ENCODE results near the gene PRMT5.

Gene PRMT5

GRCh38 chr14:22883173-22883976 lies 45.8 kb downstream of the PRMT5 start, which contains the start of gene REM2:
REM2 (plus strand) TSS chr14:22883222; CDS start chr14:22883288, 66 bp downstream.
- H3K9me3 ChIP-seq (ENCODE audit: control insufficient read depth in 1 of 2, low read length in 2 of 2), result no peaks in the 10 kb centered on the region
- no peak within 1 kb of the TSS for H3K4me3 ChIP-seq (ENCODE audit: low read depth in 1 of 2, low read length in 2 of 2)
- peaks cover 0 to 19% of the 10 kb centered on the region in 2 donors for H3K4me1 ChIP-seq (ENCODE audit: control insufficient read depth in 1 of 2, insufficient read depth in 2 of 2, low read length in 2 of 2)
- peaks cover 12 to 16% of the 10 kb centered on the region in 2 donors for H3K36me3 ChIP-seq (ENCODE audit: control insufficient read depth in 1 of 2, insufficient read depth in 2 of 2, low read length in 2 of 2)
- H3K27ac ChIP-seq (ENCODE audit: low read length), result no peak within 1 kb of the TSS
- H3K27me3 ChIP-seq (ENCODE audit: low read depth, low read length), result no peaks in the 10 kb centered on the region

DNA sequence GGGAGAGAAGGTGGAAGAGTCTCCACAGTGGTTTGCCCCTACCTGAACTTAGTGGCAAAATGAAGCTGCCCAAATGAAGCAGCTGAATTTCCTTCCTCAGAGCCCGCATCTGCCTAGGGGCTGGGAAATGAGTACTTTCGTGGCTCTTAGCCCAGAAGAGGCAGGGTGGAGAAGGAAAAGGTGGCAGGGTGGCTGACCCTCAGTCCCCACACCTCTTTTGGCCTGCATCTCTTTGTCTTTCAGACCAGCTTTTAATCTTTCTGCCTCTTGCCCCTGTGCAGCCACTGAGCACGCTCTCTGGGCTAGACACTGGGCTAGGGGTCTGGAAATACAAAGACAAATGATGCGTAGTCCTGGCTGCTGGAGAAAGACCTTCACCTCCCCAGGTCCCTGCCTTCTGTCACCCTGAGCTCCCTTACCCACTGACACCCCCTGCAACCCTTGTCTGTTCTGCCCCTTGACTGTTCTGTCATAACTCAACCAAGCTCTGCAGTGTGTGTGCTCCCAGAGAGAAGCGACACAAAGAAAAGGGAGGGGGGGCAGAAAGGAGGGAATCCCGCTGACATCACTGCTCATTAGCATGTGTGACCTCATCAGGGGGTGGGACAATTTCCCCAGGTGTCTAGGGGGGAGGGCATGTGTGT lies 46.5 kb downstream of the PRMT5 start:
- H3K27ac ChIP-seq (ENCODE audit: low read length), result no peak overlapping the region
- H3K4me1 ChIP-seq (ENCODE audit: control insufficient read depth in 1 of 2, insufficient read depth in 2 of 2, low read length in 2 of 2), result peaks cover 0 to 16% of the 10 kb centered on the region in 2 donors
- H3K4me3 ChIP-seq (ENCODE audit: low read depth in 1 of 2, low read length in 2 of 2), result no peak overlapping the region
- H3K9me3 ChIP-seq (ENCODE audit: control insufficient read depth in 1 of 2, low read length in 2 of 2), result no peaks in the 10 kb centered on the region
- peaks cover 19 to 23% of the 10 kb centered on the region in 2 donors for H3K36me3 ChIP-seq (ENCODE audit: control insufficient read depth in 1 of 2, insufficient read depth in 2 of 2, low read length in 2 of 2)
- H3K27me3 ChIP-seq (ENCODE audit: low read depth, low read length), result no peaks in the 10 kb centered on the region

- H3K4me1 ChIP-seq (ENCODE audit: control insufficient read depth in 1 of 2, insufficient read depth in 2 of 2, low read length in 2 of 2), result peaks cover 0 to 10% of the 10 kb centered on the region in 2 donors
- H3K27me3 ChIP-seq (ENCODE audit: low read depth, low read length), result no peaks in the 10 kb centered on the region
- H3K4me3 ChIP-seq (ENCODE audit: low read depth in 1 of 2, low read length in 2 of 2), result no peak overlapping the region
- H3K27ac ChIP-seq (ENCODE audit: low read length), result no peak overlapping the region
- peaks cover 24 to 29% of the 10 kb centered on the region in 2 donors for H3K36me3 ChIP-seq (ENCODE audit: control insufficient read depth in 1 of 2, insufficient read depth in 2 of 2, low read length in 2 of 2)
- H3K9me3 ChIP-seq (ENCODE audit: control insufficient read depth in 1 of 2, low read length in 2 of 2), result no peaks in the 10 kb centered on the region
These were observed 47.1 kb downstream of the PRMT5 start for GRCh38 chr14:22882064-22882463.

GRCh38 chr14:22878271-22879246 lies 50.6 kb downstream of the PRMT5 start:
- peaks cover 54 to 61% of the 10 kb centered on the region in 2 donors for H3K36me3 ChIP-seq (ENCODE audit: control insufficient read depth in 1 of 2, insufficient read depth in 2 of 2, low read length in 2 of 2)
- H3K27ac ChIP-seq (ENCODE audit: low read length), result no peak overlapping the region
- no peak overlapping the region for H3K4me3 ChIP-seq (ENCODE audit: low read depth in 1 of 2, low read length in 2 of 2)
- H3K4me1 ChIP-seq (ENCODE audit: control insufficient read depth in 1 of 2, insufficient read depth in 2 of 2, low read length in 2 of 2), result peaks cover 0 to 26% of the 10 kb centered on the region in 2 donors
- no peaks in the 10 kb centered on the region for H3K27me3 ChIP-seq (ENCODE audit: low read depth, low read length)
- no peaks in the 10 kb centered on the region for H3K9me3 ChIP-seq (ENCODE audit: control insufficient read depth in 1 of 2, low read length in 2 of 2)

- Histone ChIP-seq H3K36me3 (ENCODE audit: control insufficient read depth in 1 of 2, insufficient read depth in 2 of 2, low read length in 2 of 2) (peaks cover 54 to 67% of the 10 kb centered on the region in 2 donors), H3K4me1 (ENCODE audit: control insufficient read depth in 1 of 2, insufficient read depth in 2 of 2, low read length in 2 of 2) (peaks cover 7 to 28% of the 10 kb centered on the region in 2 donors)
These were observed 52.1 kb downstream of the PRMT5 start for GRCh38 chr14:22877000-22877501.

DNA sequence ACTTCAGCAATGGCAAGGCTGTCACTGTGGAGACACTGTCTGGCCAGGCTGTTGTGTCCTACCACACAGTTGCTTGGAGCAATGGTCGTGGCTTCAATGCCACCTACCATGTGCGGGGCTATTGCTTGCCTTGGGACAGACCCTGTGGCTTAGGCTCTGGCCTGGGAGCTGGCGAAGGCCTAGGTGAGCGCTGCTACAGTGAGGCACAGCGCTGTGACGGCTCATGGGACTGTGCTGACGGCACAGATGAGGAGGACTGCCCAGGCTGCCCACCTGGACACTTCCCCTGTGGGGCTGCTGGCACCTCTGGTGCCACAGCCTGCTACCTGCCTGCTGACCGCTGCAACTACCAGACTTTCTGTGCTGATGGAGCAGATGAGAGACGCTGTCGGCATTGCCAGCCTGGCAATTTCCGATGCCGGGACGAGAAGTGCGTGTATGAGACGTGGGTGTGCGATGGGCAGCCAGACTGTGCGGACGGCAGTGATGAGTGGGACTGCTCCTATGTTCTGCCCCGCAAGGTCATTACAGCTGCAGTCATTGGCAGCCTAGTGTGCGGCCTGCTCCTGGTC lies 53.3 kb downstream of the PRMT5 start:
- H3K27ac ChIP-seq (ENCODE audit: low read length), result no peak overlapping the region
- H3K27me3 ChIP-seq (ENCODE audit: low read depth, low read length), result no peaks in the 10 kb centered on the region
- no peak overlapping the region for H3K4me3 ChIP-seq (ENCODE audit: low read depth in 1 of 2, low read length in 2 of 2)
- peaks cover 54 to 72% of the 10 kb centered on the region in 2 donors for H3K36me3 ChIP-seq (ENCODE audit: control insufficient read depth in 1 of 2, insufficient read depth in 2 of 2, low read length in 2 of 2)
- H3K9me3 ChIP-seq (ENCODE audit: control insufficient read depth in 1 of 2, low read length in 2 of 2), result no peaks in the 10 kb centered on the region
- H3K4me1 ChIP-seq (ENCODE audit: control insufficient read depth in 1 of 2, insufficient read depth in 2 of 2, low read length in 2 of 2), result peaks cover 10 to 30% of the 10 kb centered on the region in 2 donors

More at GRCh38 chr14:22877000-22877501, 52.1 kb downstream of the PRMT5 start:
- Histone ChIP-seq H3K9me3 (ENCODE audit: control insufficient read depth in 1 of 2, low read length in 2 of 2) (no peaks in the 10 kb centered on the region), H3K27me3 (ENCODE audit: low read depth, low read length) (no peaks in the 10 kb centered on the region), H3K4me3 (ENCODE audit: low read depth in 1 of 2, low read length in 2 of 2) (no peak overlapping the region), H3K27ac (ENCODE audit: low read length) (no peak overlapping the region)

- Histone ChIP-seq H3K9me3 (ENCODE audit: control insufficient read depth in 1 of 2, low read length in 2 of 2) (no peaks in the 10 kb centered on the region), H3K27me3 (ENCODE audit: low read depth, low read length) (no peaks in the 10 kb centered on the region), H3K4me3 (ENCODE audit: low read depth in 1 of 2, low read length in 2 of 2) (no peak overlapping the region), H3K4me1 (ENCODE audit: control insufficient read depth in 1 of 2, insufficient read depth in 2 of 2, low read length in 2 of 2) (peaks cover 14 to 36% of the 10 kb centered on the region in 2 donors), H3K36me3 (ENCODE audit: control insufficient read depth in 1 of 2, insufficient read depth in 2 of 2, low read length in 2 of 2) (peaks cover 54 to 72% of the 10 kb centered on the region in 2 donors), H3K27ac (ENCODE audit: low read length) (no peak overlapping the region)
These were observed 54.0 kb downstream of the PRMT5 start for GRCh38 chr14:22875003-22875747.

DNA sequence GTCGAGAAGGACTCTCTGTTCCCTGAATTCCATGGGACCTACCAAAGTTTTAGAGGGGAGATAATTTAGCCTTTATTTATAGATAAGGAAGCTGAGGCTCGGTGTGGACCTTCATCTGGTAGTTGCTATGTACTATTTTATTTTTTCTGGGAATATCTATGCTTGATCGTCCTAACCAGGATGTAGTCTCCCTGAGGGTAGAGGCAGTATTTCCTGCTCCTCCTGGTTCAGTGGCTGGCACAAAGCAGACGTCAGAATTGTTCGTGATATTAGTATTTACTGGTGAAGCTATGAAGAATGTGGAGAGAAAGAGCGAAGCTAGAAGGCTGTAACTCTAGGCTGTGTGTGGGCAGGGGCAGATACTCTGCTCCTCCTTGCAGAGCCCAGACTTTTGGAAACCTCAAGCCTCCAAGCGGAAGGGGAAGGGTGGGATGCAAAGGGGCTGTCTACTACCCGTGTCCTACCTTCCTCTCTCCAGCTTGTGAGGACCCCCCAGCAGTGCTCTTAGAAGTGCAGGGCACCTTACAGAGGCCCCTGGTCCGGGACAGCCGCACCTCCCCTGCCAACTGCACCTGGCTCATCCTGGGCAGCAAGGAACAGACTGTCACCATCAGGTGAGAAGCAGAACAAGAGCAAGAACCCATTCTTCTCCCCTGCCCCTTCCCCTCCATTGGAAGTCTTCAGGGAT lies 56.2 kb downstream of the PRMT5 start:
- H3K4me1 ChIP-seq (ENCODE audit: control insufficient read depth in 1 of 2, insufficient read depth in 2 of 2, low read length in 2 of 2), result peaks cover 14 to 40% of the 10 kb centered on the region in 2 donors
- H3K27ac ChIP-seq (ENCODE audit: low read length), result peak overlapping the region; percentile 99
- H3K4me3 ChIP-seq (ENCODE audit: low read depth in 1 of 2, low read length in 2 of 2), result peak overlapping the region; percentile 83 to 87
- peaks cover 39 to 52% of the 10 kb centered on the region in 2 donors for H3K36me3 ChIP-seq (ENCODE audit: control insufficient read depth in 1 of 2, insufficient read depth in 2 of 2, low read length in 2 of 2)
- no peaks in the 10 kb centered on the region for H3K9me3 ChIP-seq (ENCODE audit: control insufficient read depth in 1 of 2, low read length in 2 of 2)
- H3K27me3 ChIP-seq (ENCODE audit: low read depth, low read length), result no peaks in the 10 kb centered on the region

DNA sequence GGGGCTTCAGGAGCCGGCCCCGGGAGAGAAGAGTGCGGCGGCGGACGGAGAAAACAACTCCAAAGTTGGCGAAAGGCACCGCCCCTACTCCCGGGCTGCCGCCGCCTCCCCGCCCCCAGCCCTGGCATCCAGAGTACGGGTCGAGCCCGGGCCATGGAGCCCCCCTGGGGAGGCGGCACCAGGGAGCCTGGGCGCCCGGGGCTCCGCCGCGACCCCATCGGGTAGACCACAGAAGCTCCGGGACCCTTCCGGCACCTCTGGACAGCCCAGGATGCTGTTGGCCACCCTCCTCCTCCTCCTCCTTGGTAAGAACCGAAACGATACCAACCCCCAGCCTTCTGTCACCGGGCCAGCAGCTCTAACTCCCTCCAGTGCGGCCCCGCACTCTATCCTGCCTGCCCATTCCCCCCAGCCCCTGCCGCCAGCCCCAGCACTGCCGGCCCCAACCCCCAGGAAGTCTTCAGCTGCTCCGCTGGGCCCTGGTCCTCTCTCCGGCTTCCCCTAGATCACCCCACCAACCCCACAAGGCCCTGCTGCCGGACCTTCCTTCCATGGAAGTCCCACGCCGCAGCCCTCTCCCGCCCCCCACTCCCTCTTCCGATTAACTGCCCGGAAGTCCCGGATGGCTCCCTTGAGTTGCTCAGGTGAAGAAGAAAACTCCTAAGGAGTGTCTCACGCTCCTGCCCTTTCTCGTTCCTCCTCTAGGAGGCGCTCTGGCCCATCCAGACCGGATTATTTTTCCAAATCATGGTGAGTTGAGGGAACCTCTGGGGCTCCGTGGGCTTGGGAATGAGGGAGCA lies 56.9 kb downstream of the PRMT5 start:
- Histone ChIP-seq H3K4me3 (ENCODE audit: low read depth in 1 of 2, low read length in 2 of 2) (peak overlapping the region; percentile 83 to 87), H3K27ac (ENCODE audit: low read length) (peak overlapping the region; percentile 99), H3K36me3 (ENCODE audit: control insufficient read depth in 1 of 2, insufficient read depth in 2 of 2, low read length in 2 of 2) (peaks cover 31 to 45% of the 10 kb centered on the region in 2 donors), H3K27me3 (ENCODE audit: low read depth, low read length) (no peaks in the 10 kb centered on the region), H3K9me3 (ENCODE audit: control insufficient read depth in 1 of 2, low read length in 2 of 2) (no peaks in the 10 kb centered on the region), H3K4me1 (ENCODE audit: control insufficient read depth in 1 of 2, insufficient read depth in 2 of 2, low read length in 2 of 2) (peaks cover 14 to 40% of the 10 kb centered on the region in 2 donors)

Data from muscle layer of duodenum (tissue), 2 donors.